Activated CD8-positive, alpha-beta memory T cell treated with anti-CD3 and anti-CD28 coated beads for 48 hours (primary cell): ENCODE data around the gene AGTPBP1.

Experiments
- DNase-seq, 3 experiments: peaks; one replicate each; pipeline ENCODE4 v3.0.0-alpha.2; 2020; ENCODE audit warnings: low read depth in 2 of 3, low spot score in 2 of 3

The AGTPBP1 gene

GRCh38 chr9:85502815-85503655, 238.7 kb downstream of the AGTPBP1 start:
- DNase-seq: no peak

DNA sequence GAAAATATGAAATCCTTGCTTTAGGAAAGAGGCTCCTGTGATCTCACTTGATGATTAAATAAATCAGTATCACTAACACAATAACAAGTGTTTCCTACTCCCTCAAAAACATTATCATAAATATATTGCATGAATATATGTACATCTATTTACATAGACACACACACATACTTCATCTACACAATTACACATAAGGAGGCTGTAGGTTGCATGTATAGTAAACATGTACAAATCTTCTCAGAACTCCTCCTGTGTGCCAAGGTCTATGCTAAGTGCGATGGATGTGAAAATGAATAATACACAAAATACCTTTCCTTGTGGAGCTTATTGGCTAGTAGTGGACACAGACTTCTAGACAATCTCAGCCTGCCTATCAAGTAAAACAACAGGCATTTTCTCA, 239.9 kb downstream of the AGTPBP1 start:
- no peak for DNase-seq

- DNase-seq: no peak
Observed at GRCh38 chr9:85501456-85501855, 240.3 kb downstream of the AGTPBP1 start.
